GM12872 (cell line): Measurements from ENCODE around the gene HAX1.

Source experiments
- CTCF ChIP-seq: IDR thresholded peaks from 3 replicates; pipeline ENCODE4 v1.5.1; 2011; ENCODE audit warnings: low read depth, mild to moderate bottlenecking, low read length, moderate library complexity; ENCODE audit not compliant: insufficient read depth

Gene HAX1

GRCh38 chr1:154318386-154318785 lies 46.0 kb downstream of the HAX1 start:
- no peak for TF ChIP-seq CTCF

- no peak for TF ChIP-seq CTCF
Observed at GRCh38 chr1:154320882-154321608, 48.6 kb downstream of the HAX1 start, which contains the start of gene AQP10. Gene AQP10 (plus strand): TSS chr1:154321093. CDS start chr1:154321156, 63 bp downstream.

GRCh38 chr1:154323493-154323892 lies 51.1 kb downstream of the HAX1 start:
- TF ChIP-seq CTCF, result no peak

- no peak for TF ChIP-seq CTCF
Observed at GRCh38 chr1:154324241-154324640, 51.8 kb downstream of the HAX1 start.

GRCh38 chr1:154324669-154325582 lies 52.5 kb downstream of the HAX1 start, which contains the start of gene ATP8B2:
Gene ATP8B2 (plus strand): TSS chr1:154325525. CDS start chr1:154328142, 2,617 bp downstream.
- TF ChIP-seq CTCF, result peak; percentile 96
